ENCODE results near the gene MSI2. TPM values are rescaled to one million over a fixed set of nuclear protein-coding genes. Genes with fewer than 3 reads are reported as not detected.

The MSI2 gene
- total RNA-seq, 1 donor = 23.2 TPM

DNA sequence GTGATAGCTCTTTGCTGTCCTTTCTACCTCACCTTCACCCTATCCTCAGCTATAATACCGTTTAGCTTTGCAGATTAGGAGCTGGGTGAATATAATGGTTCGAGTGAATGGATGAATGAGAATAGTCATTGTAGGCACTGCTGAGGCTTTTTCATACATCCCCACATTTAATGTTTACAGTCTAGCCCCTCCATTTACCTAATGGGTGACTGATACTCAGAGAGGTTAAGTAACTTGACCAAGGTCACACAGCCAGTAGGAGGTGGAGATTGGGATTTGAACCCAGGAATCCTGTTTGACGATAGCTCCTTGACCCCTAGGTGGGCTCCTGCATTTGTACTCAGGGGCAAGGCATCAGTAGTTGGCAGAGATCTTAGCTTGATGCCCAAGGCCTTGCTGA lies 293.1 kb downstream of the MSI2 start:
- TF ChIP-seq, protein P1, sequence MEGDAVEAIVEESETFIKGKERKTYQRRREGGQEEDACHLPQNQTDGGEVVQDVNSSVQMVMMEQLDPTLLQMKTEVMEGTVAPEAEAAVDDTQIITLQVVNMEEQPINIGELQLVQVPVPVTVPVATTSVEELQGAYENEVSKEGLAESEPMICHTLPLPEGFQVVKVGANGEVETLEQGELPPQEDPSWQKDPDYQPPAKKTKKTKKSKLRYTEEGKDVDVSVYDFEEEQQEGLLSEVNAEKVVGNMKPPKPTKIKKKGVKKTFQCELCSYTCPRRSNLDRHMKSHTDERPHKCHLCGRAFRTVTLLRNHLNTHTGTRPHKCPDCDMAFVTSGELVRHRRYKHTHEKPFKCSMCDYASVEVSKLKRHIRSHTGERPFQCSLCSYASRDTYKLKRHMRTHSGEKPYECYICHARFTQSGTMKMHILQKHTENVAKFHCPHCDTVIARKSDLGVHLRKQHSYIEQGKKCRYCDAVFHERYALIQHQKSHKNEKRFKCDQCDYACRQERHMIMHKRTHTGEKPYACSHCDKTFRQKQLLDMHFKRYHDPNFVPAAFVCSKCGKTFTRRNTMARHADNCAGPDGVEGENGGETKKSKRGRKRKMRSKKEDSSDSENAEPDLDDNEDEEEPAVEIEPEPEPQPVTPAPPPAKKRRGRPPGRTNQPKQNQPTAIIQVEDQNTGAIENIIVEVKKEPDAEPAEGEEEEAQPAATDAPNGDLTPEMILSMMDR (IDR thresholded peaks at IDR 0.05; ENCODE audit: extremely low read depth, low read depth, low read length) = no peak
- Histone ChIP-seq H3K4me1 (ENCODE audit: insufficient read depth, low read length) (peaks cover 5% of the 10 kb centered on the region), H2AFZ (ENCODE audit: low read length) (no peak overlapping the region), H3K27me3 (ENCODE audit: insufficient read depth, low read length) (no peaks in the 10 kb centered on the region), H3K4me3 (ENCODE audit: insufficient read depth, low read length) (no peak overlapping the region), H3K36me3 (ENCODE audit: insufficient read depth, low read length) (no peaks in the 10 kb centered on the region), H3K4me2 (ENCODE audit: insufficient read depth, low read length) (no peak overlapping the region), H4K20me1 (ENCODE audit: insufficient read depth, low read length) (peaks cover 13% of the 10 kb centered on the region), H3K79me2 (ENCODE audit: insufficient read depth, low read length) (no peaks in the 10 kb centered on the region), H3K9me3 (ENCODE audit: low read depth, low read length) (no peaks in the 10 kb centered on the region), H3K27ac (ENCODE audit: low read depth, low read length) (no peak overlapping the region)
- DNase-seq (ENCODE audit: insufficient read length, low spot score, missing footprints) = no peak

DNA sequence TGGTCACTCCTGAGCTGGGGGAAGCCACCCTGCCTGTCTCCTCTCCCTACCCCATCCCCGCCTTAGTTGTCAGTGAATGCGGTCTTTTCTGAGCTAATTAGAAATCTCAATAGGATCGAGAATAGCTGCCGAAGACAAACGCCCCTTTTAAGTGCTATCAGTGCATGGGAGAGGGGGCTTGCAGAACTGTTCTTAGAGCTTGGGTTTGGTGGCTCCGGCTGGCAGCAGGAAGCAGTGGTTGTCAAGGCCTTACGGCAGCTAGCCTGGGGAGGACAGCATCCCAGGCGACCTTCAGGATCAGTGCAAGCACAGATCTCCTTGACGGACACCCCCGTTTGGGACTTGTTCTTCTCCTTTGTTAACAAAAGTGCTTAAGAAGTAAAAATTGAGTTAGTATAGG lies 293.7 kb downstream of the MSI2 start:
- peaks cover 5% of the 10 kb centered on the region for H3K4me1 ChIP-seq (ENCODE audit: insufficient read depth, low read length)
- H3K9me3 ChIP-seq (ENCODE audit: low read depth, low read length) = no peaks in the 10 kb centered on the region
- no peak overlapping the region for H3K4me3 ChIP-seq (ENCODE audit: insufficient read depth, low read length)
- no peak for DNase-seq (ENCODE audit: insufficient read length, low spot score, missing footprints)
- H4K20me1 ChIP-seq (ENCODE audit: insufficient read depth, low read length) = peaks cover 13% of the 10 kb centered on the region
- H3K36me3 ChIP-seq (ENCODE audit: insufficient read depth, low read length) = no peaks in the 10 kb centered on the region
- no peak overlapping the region for H2AFZ ChIP-seq (ENCODE audit: low read length)
- TF ChIP-seq, protein P1 (IDR thresholded peaks at IDR 0.05; ENCODE audit: extremely low read depth, low read depth, low read length) = no peak
- H3K27me3 ChIP-seq (ENCODE audit: insufficient read depth, low read length) = no peaks in the 10 kb centered on the region
- H3K79me2 ChIP-seq (ENCODE audit: insufficient read depth, low read length) = no peaks in the 10 kb centered on the region
- no peak overlapping the region for H3K27ac ChIP-seq (ENCODE audit: low read depth, low read length)
- no peak overlapping the region for H3K4me2 ChIP-seq (ENCODE audit: insufficient read depth, low read length)

DNA sequence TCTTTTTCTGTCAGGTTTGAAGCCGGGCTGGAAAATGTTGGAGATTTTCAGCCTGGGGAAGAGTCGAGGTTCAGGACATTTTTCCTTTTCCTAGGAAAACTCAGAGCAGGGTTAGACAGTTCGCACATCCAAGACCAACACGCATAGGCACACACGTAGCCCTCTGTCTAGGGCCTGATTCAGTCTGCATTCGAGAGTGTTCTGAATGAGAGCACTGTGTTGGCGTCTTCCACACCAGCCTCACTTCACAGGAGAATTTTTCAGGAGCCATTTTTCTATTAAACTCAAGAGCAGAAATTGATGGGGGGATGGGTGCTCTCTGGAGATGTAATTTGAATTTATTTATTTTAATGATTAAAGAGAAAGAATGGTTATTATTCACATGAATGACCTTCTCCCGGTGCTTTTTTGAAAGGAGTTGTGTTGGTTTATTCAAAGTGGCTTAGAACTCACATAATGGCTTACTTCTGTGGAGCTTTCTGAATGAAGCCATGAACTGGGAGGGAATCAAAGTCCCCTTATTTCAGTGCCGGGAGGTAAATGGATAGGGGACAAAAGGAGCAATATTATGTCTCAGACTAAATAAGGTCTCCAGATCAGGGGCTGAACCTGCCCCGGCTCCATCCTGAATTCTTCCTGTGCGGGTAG lies 294.5 kb downstream of the MSI2 start:
- Histone ChIP-seq H3K36me3 (ENCODE audit: insufficient read depth, low read length) (no peaks in the 10 kb centered on the region), H2AFZ (ENCODE audit: low read length) (no peak overlapping the region), H3K4me3 (ENCODE audit: insufficient read depth, low read length) (no peak overlapping the region), H4K20me1 (ENCODE audit: insufficient read depth, low read length) (peaks cover 13% of the 10 kb centered on the region), H3K27me3 (ENCODE audit: insufficient read depth, low read length) (no peaks in the 10 kb centered on the region), H3K4me1 (ENCODE audit: insufficient read depth, low read length) (peaks cover 5% of the 10 kb centered on the region), H3K27ac (ENCODE audit: low read depth, low read length) (no peak overlapping the region), H3K79me2 (ENCODE audit: insufficient read depth, low read length) (no peaks in the 10 kb centered on the region), H3K9me3 (ENCODE audit: low read depth, low read length) (no peaks in the 10 kb centered on the region), H3K4me2 (ENCODE audit: insufficient read depth, low read length) (no peak overlapping the region)
- TF ChIP-seq, protein P1 (IDR thresholded peaks at IDR 0.05; ENCODE audit: extremely low read depth, low read depth, low read length) = no peak
- no peak for DNase-seq (ENCODE audit: insufficient read length, low spot score, missing footprints)

DNA sequence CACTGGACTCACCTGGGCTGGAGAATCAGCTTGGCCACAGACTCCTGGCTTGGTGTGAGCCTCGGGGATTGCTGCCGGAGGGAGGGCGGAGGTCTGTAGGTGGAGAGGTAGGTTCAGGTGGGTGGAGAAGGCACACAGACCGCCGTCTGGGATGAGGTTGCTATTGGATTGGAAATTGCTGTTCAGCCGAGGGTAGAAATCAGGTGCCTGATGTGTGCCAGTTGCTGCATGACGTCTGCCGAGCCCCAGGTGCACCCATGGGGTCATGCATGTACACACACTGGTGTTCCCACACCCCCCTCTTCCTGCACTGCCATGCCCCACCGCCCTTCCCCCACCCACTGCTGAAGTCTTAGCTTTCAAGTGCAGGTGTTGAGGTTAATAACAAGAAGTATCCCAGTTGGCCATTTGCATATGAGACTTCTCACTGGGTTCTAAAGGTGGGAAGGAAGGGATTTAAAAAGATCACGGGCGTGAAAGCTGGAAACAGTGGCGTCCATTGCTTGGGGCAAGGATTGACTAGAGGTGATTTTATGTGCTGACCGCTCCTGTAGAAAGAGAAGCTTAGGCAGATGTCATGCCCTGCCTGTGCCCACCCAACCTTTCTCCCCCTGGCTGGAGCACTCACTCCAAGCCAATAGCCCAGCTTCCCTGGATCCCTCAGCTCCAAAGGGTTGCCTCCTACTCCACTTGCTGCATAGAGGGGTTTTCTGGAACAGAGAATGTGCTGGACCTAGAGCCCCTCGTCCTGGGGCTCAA lies 295.2 kb downstream of the MSI2 start:
- TF ChIP-seq, protein P1 (IDR thresholded peaks at IDR 0.05; ENCODE audit: extremely low read depth, low read depth, low read length) = no peak
- no peaks in the 10 kb centered on the region for H3K9me3 ChIP-seq (ENCODE audit: low read depth, low read length)
- H3K27ac ChIP-seq (ENCODE audit: low read depth, low read length) = no peak overlapping the region
- no peak overlapping the region for H3K4me2 ChIP-seq (ENCODE audit: insufficient read depth, low read length)
- no peak overlapping the region for H2AFZ ChIP-seq (ENCODE audit: low read length)
- H3K4me1 ChIP-seq (ENCODE audit: insufficient read depth, low read length) = peaks cover 5% of the 10 kb centered on the region
- H3K27me3 ChIP-seq (ENCODE audit: insufficient read depth, low read length) = no peaks in the 10 kb centered on the region
- no peaks in the 10 kb centered on the region for H3K79me2 ChIP-seq (ENCODE audit: insufficient read depth, low read length)
- no peak for DNase-seq (ENCODE audit: insufficient read length, low spot score, missing footprints)
- no peak overlapping the region for H3K4me3 ChIP-seq (ENCODE audit: insufficient read depth, low read length)
- H3K36me3 ChIP-seq (ENCODE audit: insufficient read depth, low read length) = no peaks in the 10 kb centered on the region
- peaks cover 13% of the 10 kb centered on the region for H4K20me1 ChIP-seq (ENCODE audit: insufficient read depth, low read length)
